GM12878 (cell line): ENCODE measurements around the gene MCFD2.

ENCODE experiments used
- EP300 ChIP-seq, 2 experiments: fragments of 150-350 bp in 1 of 2; IDR thresholded peaks; 2 replicates each; pipeline ENCODE4 v1.6.1; 2011 to 2012; ENCODE audit warnings: low read depth in 2 of 2, low read length in 2 of 2, borderline replicate concordance in 1 of 2, improper control_type of control experiment in 1 of 2, inconsistent platforms in 1 of 2; ENCODE audit not compliant: control insufficient read depth in 1 of 2
- POLR2AphosphoS5 ChIP-seq: IDR thresholded peaks from 2 replicates; pipeline ENCODE4 v1.6.1; 2011; ENCODE audit warnings: mild to moderate bottlenecking, low read length, inconsistent platforms
- USF1 ChIP-seq: IDR thresholded peaks from 2 replicates; pipeline ENCODE4 v1.6.1; 2011; ENCODE audit warnings: borderline replicate concordance, low read depth, mild to moderate bottlenecking, moderate library complexity, mixed read lengths, low read length; ENCODE audit not compliant: insufficient read depth; ENCODE audit errors: extremely low read length

GRCh38 chr2:46929612-46930011, 14.0 kb upstream of the MCFD2 start:
- TF ChIP-seq POLR2AphosphoS5 (no peak), EP300 (IDR thresholded peaks at IDR 0.05; ENCODE audit: borderline replicate concordance in 1 of 2, control insufficient read depth in 1 of 2, low read depth in 2 of 2, low read length in 2 of 2) (no peak), USF1 (no peak)
